SW480 (cell line): ENCODE data around the gene CRAMP1.
"Not testable (repeated sequence)": the region's sequence is repeated elsewhere in the genome, so short reads cannot be mapped to it uniquely, and the experiment has no call there.

Experiments
- DNase-seq: peaks from one replicate; pipeline ENCODE4 v3.0.0-alpha.2; 2016; ENCODE audit warnings: low spot score

CRAMP1 gene

DNA sequence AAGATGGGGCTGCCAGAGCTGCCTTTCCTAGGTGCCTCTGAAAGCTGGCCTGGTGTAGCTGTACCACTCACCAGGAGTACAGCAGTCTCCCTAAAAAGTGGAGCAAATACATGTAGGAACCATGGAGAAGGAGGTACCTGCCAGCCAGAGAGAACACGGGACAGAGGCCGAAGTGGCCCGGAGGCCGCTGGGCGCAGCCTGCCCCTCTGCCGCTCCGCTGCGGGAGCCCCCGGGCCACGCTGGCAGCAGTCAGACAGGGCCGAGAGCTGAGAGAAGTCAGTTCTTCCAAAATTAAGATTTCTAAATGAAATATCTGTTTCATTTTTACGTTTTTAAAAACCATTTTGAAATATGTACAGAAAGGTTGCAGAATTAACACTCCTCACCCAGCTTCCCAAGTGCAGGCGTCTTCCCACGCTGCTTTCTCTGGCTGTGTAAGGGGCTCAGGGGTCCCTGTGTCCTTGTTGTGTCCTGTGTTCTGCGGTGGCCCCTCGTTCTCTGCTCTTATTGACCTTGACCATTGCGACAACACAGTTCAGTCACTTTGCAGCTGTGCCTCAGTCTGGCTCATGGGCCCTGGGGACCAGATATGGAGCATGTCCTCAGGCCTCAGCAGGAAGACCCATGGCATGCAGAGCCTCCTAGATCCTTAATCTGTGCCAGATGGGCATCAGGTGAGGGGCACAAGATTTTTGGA, 98.8 kb downstream of the CRAMP1 start:
- no peak for DNase-seq

- DNase-seq = no peak
Observed at GRCh38 chr16:1712791-1713261, 100.7 kb downstream of the CRAMP1 start.

DNA sequence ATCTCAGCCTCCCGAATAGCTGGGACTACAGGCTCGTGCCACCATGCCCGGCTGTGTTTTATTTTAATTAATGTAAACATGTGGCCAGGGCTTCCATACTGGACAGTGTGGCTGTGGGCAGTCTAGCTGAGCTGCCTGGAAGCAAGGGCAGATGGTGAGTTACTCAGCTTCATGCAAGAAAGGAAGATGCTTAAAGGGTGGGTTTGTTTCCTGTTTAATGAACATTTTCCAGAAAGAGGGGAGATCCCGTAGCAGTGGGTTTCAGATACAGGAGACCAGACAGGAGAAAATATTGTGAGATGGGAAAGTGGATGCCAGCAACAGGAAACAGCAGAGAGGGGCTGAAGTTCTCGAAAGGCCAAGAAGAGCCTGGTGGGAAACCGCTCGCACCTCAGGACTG, 101.2 kb downstream of the CRAMP1 start:
- DNase-seq = no peak

DNA sequence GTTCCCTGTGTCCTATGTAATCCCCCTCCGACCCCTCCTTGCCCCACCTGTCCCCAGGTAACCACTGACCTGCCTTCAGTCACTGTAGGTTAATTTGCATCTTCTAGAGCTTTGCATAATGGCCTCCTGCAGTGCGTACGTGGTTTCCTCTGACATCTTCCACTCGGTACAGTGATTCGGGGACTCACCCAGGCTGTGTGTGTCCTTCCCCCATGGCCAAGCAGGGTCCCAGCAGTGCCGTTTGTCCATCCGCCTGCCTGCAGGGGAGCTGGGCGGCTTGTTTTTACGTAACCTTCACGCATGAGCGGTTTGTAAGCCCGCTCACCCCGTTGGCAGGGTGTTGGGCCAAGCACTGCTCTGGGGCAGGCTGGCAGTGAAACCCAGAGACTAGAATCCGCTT, 101.8 kb downstream of the CRAMP1 start:
- no peak for DNase-seq

DNA sequence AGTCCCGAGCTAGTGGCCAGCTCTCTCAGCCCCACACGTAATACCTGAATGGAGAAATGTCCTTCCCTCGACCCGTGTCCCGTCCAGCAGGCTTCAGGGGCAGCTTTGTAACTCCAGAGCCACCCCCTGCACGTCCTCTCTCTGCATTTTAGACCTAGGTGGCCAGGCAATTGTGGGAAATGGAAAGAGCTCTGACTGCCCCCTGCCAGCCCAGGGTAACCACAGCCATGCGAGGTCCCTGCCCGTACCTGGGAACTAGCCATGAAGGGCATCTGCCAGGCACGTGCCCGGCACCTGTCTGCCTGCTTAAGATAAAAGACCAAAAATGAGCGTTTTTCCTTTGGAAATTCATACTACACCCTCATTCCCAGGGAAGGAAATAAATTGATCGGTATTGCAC, 103.1 kb downstream of the CRAMP1 start:
- no peak for DNase-seq

GRCh38 chr16:1718236-1718635, 106.1 kb downstream of the CRAMP1 start:
- not testable (repeated sequence) for DNase-seq

DNA sequence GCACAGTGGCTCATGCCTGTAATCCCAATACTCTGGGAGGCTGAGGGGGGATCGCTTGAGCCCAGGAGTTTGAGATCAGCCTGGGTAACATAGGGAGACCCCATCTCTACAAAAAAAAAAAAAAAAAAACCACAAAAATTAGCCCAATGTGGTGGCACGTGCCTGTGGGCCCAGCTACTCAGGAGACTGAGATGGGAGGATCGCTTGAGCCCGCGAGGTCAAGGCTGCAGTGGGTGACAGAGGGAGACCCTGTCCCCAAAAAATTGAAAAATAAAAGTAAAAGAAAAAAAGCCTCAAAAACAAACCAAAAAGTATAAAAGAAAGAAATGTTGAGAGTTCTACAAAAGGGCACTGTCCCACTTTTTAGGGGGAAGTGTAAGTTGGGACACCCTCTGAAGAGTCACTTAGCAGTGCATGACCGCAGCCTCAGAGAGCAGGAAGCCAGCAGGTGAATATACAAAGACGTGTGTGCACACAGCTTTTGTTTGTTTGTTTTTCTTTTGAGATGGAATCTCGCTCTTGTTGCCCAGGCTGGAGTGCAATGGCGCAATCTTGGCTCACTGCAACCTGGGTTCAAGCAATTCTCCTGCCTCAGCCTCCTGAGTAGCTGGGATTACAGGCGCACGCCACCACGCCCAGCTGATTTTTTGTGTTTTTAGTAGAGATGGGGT, 107.5 kb downstream of the CRAMP1 start:
- DNase-seq = not testable (repeated sequence)

DNA sequence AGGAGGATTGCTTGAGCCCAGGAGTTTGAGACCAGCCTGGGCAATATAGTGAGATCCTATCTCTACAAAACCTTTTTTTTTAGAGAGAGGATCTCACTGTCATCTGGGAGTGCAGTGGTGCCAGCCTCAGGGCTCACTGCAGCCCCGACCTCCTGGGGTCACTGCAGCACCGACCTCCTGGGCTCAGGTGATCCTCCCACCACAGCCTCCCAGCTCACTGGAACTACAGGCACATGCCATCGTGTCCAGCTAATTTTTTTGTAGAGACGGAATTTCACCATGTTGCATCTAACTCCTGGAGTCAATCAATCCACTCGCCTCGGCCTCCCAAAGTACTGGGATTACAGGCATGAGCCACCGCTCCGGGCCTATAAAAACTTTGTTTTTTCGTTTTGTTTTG, 109.2 kb downstream of the CRAMP1 start:
- no peak for DNase-seq

- no peak for DNase-seq
Observed at GRCh38 chr16:1723450-1724147, 111.4 kb downstream of the CRAMP1 start.

GRCh38 chr16:1724491-1724890, 112.3 kb downstream of the CRAMP1 start:
- DNase-seq = no peak

- no peak for DNase-seq
Observed at GRCh38 chr16:1726661-1727502, 114.7 kb downstream of the CRAMP1 start.
